ENCODE data around the gene NVL. TPM values are rescaled to one million over a fixed set of nuclear protein-coding genes. Genes with fewer than 3 reads are reported as not detected.

NVL gene
- polyA plus RNA-seq, 1 experiment: 13.2 TPM

Small RNAs within 50 kb of the gene (small RNA-seq; reads per million reads assigned to genes)
- gene MIR320B2 (ENCODE audit: insufficient read length, low read depth, low replicate concordance) (not detected), gene RF00139 (ENCODE audit: insufficient read length, low read depth, low replicate concordance) (not detected), gene RNU6-1008P (ENCODE audit: insufficient read length, low read depth, low replicate concordance) (not detected)

Other genes with a start within 250 kb of the NVL start
- gene FBXO28, start 216.1 kb downstream of the NVL start, polyA plus RNA-seq (2011; rRNA removed): 10.8 and 20.1 TPM in 2 replicates
- 77.2 and 152 TPM in 2 replicates for gene DEGS1, start 146.9 kb downstream of the NVL start, polyA plus RNA-seq (2011; rRNA removed)
- 23.6 and 57.5 TPM in 2 replicates for gene CNIH4, start 26.7 kb upstream of the NVL start, polyA plus RNA-seq (2011; rRNA removed)
- 17.3 and 30.0 TPM in 2 replicates for gene WDR26, start 104.6 kb upstream of the NVL start, polyA plus RNA-seq (2011; rRNA removed)